Measurements from ENCODE around the gene SEC14L6.

SEC14L6 gene

DNA sequence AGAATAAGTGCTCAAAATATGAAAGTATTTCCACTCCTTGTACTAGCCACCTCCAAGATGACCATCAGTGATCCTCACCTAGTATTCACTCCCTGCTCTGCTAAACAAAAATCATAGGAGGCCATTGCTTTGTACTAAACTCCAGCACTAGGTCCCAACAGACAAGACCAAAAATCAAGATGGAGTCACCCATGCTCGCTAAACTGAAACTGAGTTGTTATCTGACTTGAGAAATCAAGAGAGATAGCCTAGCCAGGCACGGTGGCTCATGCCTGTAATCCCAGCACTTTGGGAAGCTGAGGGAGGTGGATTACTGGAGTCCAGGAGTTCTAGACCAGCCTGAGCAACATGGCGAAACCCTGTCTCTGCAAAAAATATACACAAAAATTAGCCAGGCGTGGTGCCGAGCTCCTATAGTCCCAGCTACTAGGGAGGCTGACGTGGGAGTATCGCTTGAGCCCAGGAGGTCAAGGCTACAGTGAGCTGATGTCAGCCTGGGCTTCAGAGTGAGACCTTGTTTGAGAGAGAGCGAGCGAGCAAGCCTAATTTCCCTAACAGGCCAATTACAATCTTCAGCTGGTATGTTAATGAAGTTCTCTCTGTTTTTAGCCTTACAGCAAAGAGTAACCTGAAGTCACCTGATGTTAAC is 9.3 kb downstream of the SEC14L6 start:
- Histone ChIP-seq H3K4me1 (ENCODE audit: insufficient read depth, low read length) (no peaks in the 10 kb centered on the region), H3K79me2 (ENCODE audit: insufficient read depth, low read length) (no peaks in the 10 kb centered on the region), H3K9ac (ENCODE audit: low read depth, low read length) (no peak overlapping the region), H3K36me3 (ENCODE audit: insufficient read depth, low read length) (no peaks in the 10 kb centered on the region), H3K9me3 (ENCODE audit: insufficient read depth, low read length, severe bottlenecking) (no peaks in the 10 kb centered on the region), H3K4me2 (ENCODE audit: insufficient read depth, low read length) (no peak overlapping the region), H3K27ac (ENCODE audit: low read length) (no peak overlapping the region), H3K27me3 (ENCODE audit: insufficient read depth, low read length, poor library complexity) (no peaks in the 10 kb centered on the region), H4K20me1 (ENCODE audit: insufficient read depth, low read length) (no peaks in the 10 kb centered on the region), H3K4me3 (ENCODE audit: low read depth in 1 of 2, low read length in 2 of 2) (no peak overlapping the region), H2AFZ (ENCODE audit: low read depth, low read length) (no peak overlapping the region)
- DNase-seq, result no peak
- no peak for TF ChIP-seq EZH2 (IDR thresholded peaks at IDR 0.05; ENCODE audit: borderline replicate concordance, low read depth, low read length, severe bottlenecking)
- TF ChIP-seq, protein P1, sequence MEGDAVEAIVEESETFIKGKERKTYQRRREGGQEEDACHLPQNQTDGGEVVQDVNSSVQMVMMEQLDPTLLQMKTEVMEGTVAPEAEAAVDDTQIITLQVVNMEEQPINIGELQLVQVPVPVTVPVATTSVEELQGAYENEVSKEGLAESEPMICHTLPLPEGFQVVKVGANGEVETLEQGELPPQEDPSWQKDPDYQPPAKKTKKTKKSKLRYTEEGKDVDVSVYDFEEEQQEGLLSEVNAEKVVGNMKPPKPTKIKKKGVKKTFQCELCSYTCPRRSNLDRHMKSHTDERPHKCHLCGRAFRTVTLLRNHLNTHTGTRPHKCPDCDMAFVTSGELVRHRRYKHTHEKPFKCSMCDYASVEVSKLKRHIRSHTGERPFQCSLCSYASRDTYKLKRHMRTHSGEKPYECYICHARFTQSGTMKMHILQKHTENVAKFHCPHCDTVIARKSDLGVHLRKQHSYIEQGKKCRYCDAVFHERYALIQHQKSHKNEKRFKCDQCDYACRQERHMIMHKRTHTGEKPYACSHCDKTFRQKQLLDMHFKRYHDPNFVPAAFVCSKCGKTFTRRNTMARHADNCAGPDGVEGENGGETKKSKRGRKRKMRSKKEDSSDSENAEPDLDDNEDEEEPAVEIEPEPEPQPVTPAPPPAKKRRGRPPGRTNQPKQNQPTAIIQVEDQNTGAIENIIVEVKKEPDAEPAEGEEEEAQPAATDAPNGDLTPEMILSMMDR (IDR thresholded peaks at IDR 0.05; ENCODE audit: borderline replicate concordance, extremely low read depth, low read length, poor library complexity, severe bottlenecking), result no peak
- no peak for ATAC-seq (ENCODE audit: insufficient read depth, low read depth)

DNA sequence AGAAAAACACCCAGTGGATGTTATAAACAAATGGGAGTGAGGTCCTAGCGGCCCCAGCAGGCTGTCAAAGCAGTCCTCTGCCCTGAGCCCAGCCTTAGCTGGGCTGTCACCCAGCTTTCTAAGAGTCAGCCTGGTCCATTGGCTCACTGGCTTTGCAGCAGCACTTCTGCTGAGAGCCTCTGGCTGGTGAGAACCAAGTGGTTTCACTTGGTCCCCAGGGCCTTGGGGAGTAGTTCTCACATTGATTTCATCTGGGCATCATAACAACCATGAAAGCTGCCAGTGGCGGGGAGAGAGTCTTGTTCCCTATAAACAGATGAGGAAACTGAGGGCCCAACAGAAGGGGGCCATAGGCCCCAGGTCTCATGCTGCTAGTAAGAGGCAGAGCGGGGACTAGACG is 11.4 kb downstream of the SEC14L6 start:
- Histone ChIP-seq H3K27me3 (ENCODE audit: insufficient read depth, low read length, poor library complexity) (no peaks in the 10 kb centered on the region), H3K4me3 (ENCODE audit: low read depth in 1 of 2, low read length in 2 of 2) (no peak overlapping the region), H3K79me2 (ENCODE audit: insufficient read depth, low read length) (no peaks in the 10 kb centered on the region), H4K20me1 (ENCODE audit: insufficient read depth, low read length) (no peaks in the 10 kb centered on the region), H3K4me1 (ENCODE audit: insufficient read depth, low read length) (no peaks in the 10 kb centered on the region), H3K9me3 (ENCODE audit: insufficient read depth, low read length, severe bottlenecking) (no peaks in the 10 kb centered on the region), H3K36me3 (ENCODE audit: insufficient read depth, low read length) (no peaks in the 10 kb centered on the region), H2AFZ (ENCODE audit: low read depth, low read length) (no peak overlapping the region), H3K27ac (ENCODE audit: low read length) (no peak overlapping the region), H3K9ac (ENCODE audit: low read depth, low read length) (no peak overlapping the region), H3K4me2 (ENCODE audit: insufficient read depth, low read length) (no peak overlapping the region)
- no peak for ATAC-seq (ENCODE audit: insufficient read depth, low read depth)
- DNase-seq, result no peak
- TF ChIP-seq EZH2 (IDR thresholded peaks at IDR 0.05; ENCODE audit: borderline replicate concordance, low read depth, low read length, severe bottlenecking), result no peak
- TF ChIP-seq, protein P1 (IDR thresholded peaks at IDR 0.05; ENCODE audit: borderline replicate concordance, extremely low read depth, low read length, poor library complexity, severe bottlenecking), result no peak

DNA sequence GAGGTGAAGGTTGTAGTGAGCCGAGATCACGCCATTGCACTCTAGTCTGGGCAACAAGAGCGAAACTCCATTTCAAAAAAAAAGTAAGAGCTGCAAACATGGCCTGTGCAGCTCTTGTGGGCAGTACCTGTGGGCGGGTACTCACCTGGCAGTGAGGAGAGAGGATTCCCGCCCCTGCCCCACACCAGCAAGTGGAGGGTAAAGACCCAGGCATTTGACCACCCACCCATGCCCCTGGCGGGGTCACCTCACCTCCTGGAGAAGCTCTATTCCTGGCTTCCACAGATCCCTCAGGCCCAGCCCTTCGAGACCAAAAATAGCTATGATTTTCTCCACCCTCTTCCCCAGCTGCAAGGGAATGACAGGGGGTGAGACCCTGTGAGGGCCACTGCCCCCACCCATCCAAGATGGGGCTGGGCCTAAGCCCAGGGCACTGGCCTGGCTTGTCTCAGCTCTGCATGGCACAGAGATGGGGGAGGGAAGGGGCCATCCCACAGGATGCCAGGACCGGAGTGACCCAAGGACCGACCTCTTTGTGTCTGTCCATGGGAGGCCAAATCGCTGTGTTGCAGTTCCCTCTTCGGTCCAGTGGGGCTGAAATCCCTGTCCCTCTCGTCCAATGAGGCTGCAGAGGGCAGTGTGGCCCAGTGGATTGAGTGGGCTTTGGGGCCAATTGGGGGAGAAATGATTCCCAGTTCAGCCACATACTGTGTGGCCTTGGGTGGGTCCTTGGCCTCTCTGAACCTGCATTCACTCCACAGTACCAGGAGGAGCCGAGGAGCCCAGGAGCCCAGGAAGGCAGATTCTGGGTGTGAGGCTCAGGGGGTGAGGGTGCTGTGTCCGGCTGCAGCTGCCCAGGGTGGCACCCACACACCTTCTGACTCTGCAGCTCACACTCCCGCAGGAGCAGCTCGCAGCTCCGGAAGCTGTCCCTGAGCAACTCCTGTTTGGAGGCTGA is 14.6 kb downstream of the SEC14L6 start:
- Histone ChIP-seq H3K27ac (ENCODE audit: low read length) (no peak overlapping the region), H2AFZ (ENCODE audit: low read depth, low read length) (no peak overlapping the region), H3K4me1 (ENCODE audit: insufficient read depth, low read length) (no peaks in the 10 kb centered on the region), H3K9me3 (ENCODE audit: insufficient read depth, low read length, severe bottlenecking) (no peaks in the 10 kb centered on the region), H3K79me2 (ENCODE audit: insufficient read depth, low read length) (no peaks in the 10 kb centered on the region), H3K9ac (ENCODE audit: low read depth, low read length) (no peak overlapping the region), H3K27me3 (ENCODE audit: insufficient read depth, low read length, poor library complexity) (no peaks in the 10 kb centered on the region), H4K20me1 (ENCODE audit: insufficient read depth, low read length) (no peaks in the 10 kb centered on the region), H3K4me2 (ENCODE audit: insufficient read depth, low read length) (no peak overlapping the region), H3K4me3 (ENCODE audit: low read depth in 1 of 2, low read length in 2 of 2) (no peak overlapping the region), H3K36me3 (ENCODE audit: insufficient read depth, low read length) (no peaks in the 10 kb centered on the region)
- DNase-seq (no peak), ATAC-seq (ENCODE audit: insufficient read depth, low read depth) (no peak)
- no peak for TF ChIP-seq EZH2 (IDR thresholded peaks at IDR 0.05; ENCODE audit: borderline replicate concordance, low read depth, low read length, severe bottlenecking)
- TF ChIP-seq, protein P1 (IDR thresholded peaks at IDR 0.05; ENCODE audit: borderline replicate concordance, extremely low read depth, low read length, poor library complexity, severe bottlenecking), result no peak

Measured in DND-41 (cell line).